PFSK-1 (cell line): ENCODE data around the gene HSPA12A.

ENCODE experiments used
- FOXP2 ChIP-seq: optimal IDR thresholded peaks from 2 replicates; pipeline ENCODE3; 2011; ENCODE audit warnings: borderline replicate concordance, control low read depth, inconsistent platforms; ENCODE audit not compliant: insufficient read depth; ENCODE audit errors: extremely low read length, extremely low read depth
- POLR2AphosphoS5 ChIP-seq: IDR thresholded peaks from 2 replicates; pipeline ENCODE4 v1.6.1; 2012; ENCODE audit warnings: low read depth, mild to moderate bottlenecking, control low read depth, low read length, moderate library complexity
- SIN3A ChIP-seq: IDR thresholded peaks from 2 replicates; pipeline ENCODE4 v1.6.1; 2012; ENCODE audit warnings: mild to moderate bottlenecking, low read length, moderate library complexity, borderline replicate concordance; ENCODE audit not compliant: insufficient read depth

DNA sequence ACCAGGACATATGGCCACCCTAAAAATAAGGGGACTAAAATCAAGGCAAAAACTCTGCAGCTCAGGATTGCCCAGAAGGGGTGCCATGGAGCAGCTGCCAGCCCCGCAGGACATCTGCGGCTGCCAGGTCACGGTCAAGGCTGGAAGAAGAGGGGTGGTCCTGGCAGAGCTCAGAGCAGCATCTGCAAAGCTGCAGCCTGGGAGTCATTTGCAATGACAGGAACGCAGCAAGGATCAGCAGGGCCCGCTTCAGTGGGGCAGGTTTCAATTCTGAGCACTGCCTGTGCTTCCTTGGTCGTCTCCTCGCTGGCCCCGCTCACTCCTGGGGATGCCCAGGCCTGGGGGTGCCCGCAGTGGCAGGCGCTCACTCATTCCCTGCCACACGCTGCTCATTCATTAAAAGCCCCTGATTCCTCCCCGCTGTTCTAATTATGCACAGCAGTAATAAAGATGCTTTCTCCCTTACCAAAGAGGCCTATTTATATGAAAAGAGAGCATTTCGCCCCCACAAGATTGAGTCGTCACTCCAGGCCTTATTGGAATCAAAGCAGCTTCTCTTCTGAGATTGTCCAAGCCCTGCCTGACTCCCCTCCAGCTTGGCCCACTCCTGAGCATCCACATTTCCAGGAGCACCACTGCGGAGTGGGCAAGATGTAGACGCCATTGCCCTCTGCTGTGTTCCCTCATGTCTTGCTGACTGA, 4.6 kb downstream of the HSPA12A start:
- TF ChIP-seq POLR2AphosphoS5, result no peak
- TF ChIP-seq FOXP2, result no peak
- TF ChIP-seq SIN3A, result no peak
